ENCODE measurements around the gene C1orf174. TPM values are rescaled to one million over a fixed set of nuclear protein-coding genes. Genes with fewer than 3 reads are reported as not detected.
"Not testable (repeated sequence)": the region's sequence is repeated elsewhere in the genome, so short reads cannot be mapped to it uniquely, and the experiment has no call there.

Gene C1orf174
- total RNA-seq, 1 donor from 2014 or later, result 36.8 TPM

DNA sequence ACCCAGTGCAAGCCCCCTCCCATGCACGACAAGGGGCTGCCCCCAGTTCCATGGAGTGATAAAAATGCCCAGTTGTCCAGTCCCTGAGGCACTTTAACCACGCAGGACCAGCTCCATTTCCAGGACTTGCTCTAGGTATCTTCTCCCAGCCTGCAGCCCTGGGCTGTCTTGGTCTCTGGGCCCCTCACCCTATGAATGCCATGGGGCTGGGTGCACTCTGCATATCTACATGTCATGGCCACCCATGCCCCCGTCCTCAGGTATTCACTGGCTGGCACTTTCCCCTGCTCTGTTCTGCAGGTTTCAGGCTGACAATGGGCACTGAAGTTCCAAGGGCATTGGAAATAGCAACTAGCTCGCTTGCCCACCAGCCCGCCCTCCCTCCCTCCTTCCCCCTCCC is 19.6 kb upstream of the C1orf174 start:
- H3K36me3 Mint-ChIP-seq (ENCODE audit: low read depth), result no peaks in the 10 kb centered on the region
- H3K4me1 Mint-ChIP-seq, result no peaks in the 10 kb centered on the region
- no peaks in the 10 kb centered on the region for H3K9me3 Mint-ChIP-seq
- no peak overlapping the region for H3K4me3 Mint-ChIP-seq
- no peak for DNase-seq (ENCODE audit: low read depth, low spot score)
- TF ChIP-seq, protein P1, sequence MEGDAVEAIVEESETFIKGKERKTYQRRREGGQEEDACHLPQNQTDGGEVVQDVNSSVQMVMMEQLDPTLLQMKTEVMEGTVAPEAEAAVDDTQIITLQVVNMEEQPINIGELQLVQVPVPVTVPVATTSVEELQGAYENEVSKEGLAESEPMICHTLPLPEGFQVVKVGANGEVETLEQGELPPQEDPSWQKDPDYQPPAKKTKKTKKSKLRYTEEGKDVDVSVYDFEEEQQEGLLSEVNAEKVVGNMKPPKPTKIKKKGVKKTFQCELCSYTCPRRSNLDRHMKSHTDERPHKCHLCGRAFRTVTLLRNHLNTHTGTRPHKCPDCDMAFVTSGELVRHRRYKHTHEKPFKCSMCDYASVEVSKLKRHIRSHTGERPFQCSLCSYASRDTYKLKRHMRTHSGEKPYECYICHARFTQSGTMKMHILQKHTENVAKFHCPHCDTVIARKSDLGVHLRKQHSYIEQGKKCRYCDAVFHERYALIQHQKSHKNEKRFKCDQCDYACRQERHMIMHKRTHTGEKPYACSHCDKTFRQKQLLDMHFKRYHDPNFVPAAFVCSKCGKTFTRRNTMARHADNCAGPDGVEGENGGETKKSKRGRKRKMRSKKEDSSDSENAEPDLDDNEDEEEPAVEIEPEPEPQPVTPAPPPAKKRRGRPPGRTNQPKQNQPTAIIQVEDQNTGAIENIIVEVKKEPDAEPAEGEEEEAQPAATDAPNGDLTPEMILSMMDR (conservative IDR thresholded peaks at IDR 0.05), result no peak
- no peak overlapping the region for H3K27ac Mint-ChIP-seq (ENCODE audit: unreplicated experiment)
- peaks cover 8% of the 10 kb centered on the region for H3K27me3 Mint-ChIP-seq (ENCODE audit: low read depth)

DNA sequence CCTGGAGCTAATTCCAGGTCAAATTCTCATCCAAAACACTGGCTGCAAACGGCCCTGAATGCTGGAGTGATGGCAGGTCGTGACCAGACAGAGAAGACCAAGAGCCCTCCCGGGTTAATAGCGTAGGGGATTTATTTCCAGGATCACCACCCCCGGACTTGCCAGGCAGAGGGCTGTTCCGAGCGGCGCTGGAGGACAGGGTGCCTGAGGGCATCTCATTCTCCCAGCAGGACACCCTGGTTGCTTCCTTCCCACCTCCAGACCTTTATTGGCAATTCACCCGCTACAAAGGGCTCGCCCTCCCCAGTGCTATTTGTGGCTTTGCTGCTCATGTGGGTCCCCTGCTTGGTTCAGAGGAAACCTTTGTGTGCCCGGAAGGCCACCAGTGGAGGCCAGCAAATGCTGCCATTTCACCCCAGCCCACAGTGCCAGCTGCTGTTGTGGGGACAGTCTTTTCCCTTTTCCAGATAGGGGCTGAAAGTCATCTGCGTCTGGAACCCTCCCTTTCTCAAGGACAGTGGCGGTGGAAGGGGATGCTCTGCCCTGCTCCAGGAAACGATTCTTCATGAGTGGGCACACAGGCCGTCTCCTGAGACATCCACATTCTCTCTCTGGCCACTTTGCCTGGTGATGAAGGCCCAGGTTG is 19.0 kb upstream of the C1orf174 start:
- Mint-ChIP-seq H3K4me1 (no peaks in the 10 kb centered on the region), H3K27ac (ENCODE audit: unreplicated experiment) (no peak overlapping the region), H3K36me3 (ENCODE audit: low read depth) (no peaks in the 10 kb centered on the region), H3K9me3 (no peaks in the 10 kb centered on the region), H3K27me3 (ENCODE audit: low read depth) (peaks cover 8% of the 10 kb centered on the region), H3K4me3 (no peak overlapping the region)
- no peak for DNase-seq (ENCODE audit: low read depth, low spot score)
- TF ChIP-seq, protein P1 (conservative IDR thresholded peaks at IDR 0.05), result no peak

DNA sequence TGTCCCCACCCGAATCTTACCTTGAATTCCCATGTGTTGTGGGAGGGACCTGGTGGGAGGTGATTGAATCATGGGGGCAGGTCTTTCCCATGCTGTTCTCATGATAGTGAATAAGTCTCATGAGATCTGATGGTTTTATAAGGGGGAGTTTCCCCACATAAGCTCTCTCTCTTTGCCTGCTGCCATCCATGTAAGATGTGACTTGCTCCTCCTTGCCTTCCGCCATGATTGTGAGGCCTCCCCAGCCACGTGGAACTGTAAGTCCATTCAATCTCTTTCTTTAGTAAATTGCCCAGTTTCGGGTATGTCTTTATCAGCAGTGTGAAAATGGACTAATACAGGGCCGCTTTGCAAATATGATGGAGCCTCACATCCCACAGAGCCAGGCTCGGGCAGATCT is 18.3 kb upstream of the C1orf174 start:
- H3K27ac Mint-ChIP-seq (ENCODE audit: unreplicated experiment); H3K9me3 Mint-ChIP-seq; H3K4me3 Mint-ChIP-seq: not testable (repeated sequence)

GRCh38 chr1:3917761-3918160 is 17.7 kb upstream of the C1orf174 start:
- Mint-ChIP-seq H3K4me3 (no peak overlapping the region), H3K36me3 (ENCODE audit: low read depth) (no peaks in the 10 kb centered on the region), H3K4me1 (no peaks in the 10 kb centered on the region), H3K27me3 (ENCODE audit: low read depth) (peaks cover 8% of the 10 kb centered on the region), H3K27ac (ENCODE audit: unreplicated experiment) (no peak overlapping the region), H3K9me3 (no peaks in the 10 kb centered on the region)
- TF ChIP-seq, protein P1 (conservative IDR thresholded peaks at IDR 0.05), result no peak
- DNase-seq (ENCODE audit: low read depth, low spot score), result no peak

More for the DNA sequence above, 18.3 kb upstream of the C1orf174 start:
- H3K27me3 Mint-ChIP-seq (ENCODE audit: low read depth); DNase-seq (ENCODE audit: low read depth, low spot score); H3K4me1 Mint-ChIP-seq; H3K36me3 Mint-ChIP-seq (ENCODE audit: low read depth): not testable (repeated sequence)

DNA sequence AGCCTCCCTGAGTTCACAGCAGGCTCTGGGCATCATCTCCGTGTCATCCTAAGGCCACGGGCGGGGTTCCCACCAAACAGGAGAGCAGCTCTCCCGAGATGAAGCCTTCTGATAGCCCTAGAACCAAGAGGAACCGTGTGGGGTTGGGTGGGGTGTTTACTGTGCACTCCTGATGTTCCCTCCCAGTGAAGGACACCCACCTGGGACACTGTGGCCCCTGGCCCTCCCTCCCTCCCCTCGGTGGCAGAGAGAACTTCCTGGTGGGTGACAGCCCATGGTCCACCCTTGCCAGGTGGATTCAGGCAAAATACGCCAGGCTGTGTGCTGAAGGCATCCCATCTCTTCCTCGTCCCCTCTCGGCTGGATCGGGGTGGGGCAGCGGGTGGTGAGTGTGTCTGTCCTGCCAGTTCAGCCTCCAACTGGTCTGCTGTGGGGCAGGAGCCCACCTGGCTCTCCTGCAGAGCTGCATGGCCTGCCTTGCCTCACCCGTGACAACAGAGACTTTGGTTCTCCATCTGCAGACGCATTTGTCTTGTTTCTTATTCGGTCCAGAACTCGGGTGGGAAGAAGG is 15.6 kb upstream of the C1orf174 start:
- TF ChIP-seq, protein P1 (conservative IDR thresholded peaks at IDR 0.05), result no peak
- no peak overlapping the region for H3K4me3 Mint-ChIP-seq
- H3K9me3 Mint-ChIP-seq, result no peaks in the 10 kb centered on the region
- H3K36me3 Mint-ChIP-seq (ENCODE audit: low read depth), result no peaks in the 10 kb centered on the region
- H3K27ac Mint-ChIP-seq (ENCODE audit: unreplicated experiment), result no peak overlapping the region
- no peak for DNase-seq (ENCODE audit: low read depth, low spot score)
- peaks cover 4% of the 10 kb centered on the region for H3K4me1 Mint-ChIP-seq
- H3K27me3 Mint-ChIP-seq (ENCODE audit: low read depth), result peaks cover 15% of the 10 kb centered on the region

- Mint-ChIP-seq H3K4me1 (peaks cover 5% of the 10 kb centered on the region), H3K9me3 (no peaks in the 10 kb centered on the region), H3K4me3 (no peak overlapping the region), H3K27ac (ENCODE audit: unreplicated experiment) (no peak overlapping the region), H3K36me3 (ENCODE audit: low read depth) (no peaks in the 10 kb centered on the region), H3K27me3 (ENCODE audit: low read depth) (peaks cover 17% of the 10 kb centered on the region)
- DNase-seq (ENCODE audit: low read depth, low spot score), result no peak
- TF ChIP-seq, protein P1 (conservative IDR thresholded peaks at IDR 0.05), result no peak
These were observed 14.8 kb upstream of the C1orf174 start for GRCh38 chr1:3914911-3915310.
